ENCODE measurements around the gene SORL1. TPM values are rescaled to one million over a fixed set of nuclear protein-coding genes. Genes with fewer than 3 reads are reported as not detected.

The SORL1 gene
- total RNA-seq, 1 experiment from 2014 or later: 68.3 TPM

DNA sequence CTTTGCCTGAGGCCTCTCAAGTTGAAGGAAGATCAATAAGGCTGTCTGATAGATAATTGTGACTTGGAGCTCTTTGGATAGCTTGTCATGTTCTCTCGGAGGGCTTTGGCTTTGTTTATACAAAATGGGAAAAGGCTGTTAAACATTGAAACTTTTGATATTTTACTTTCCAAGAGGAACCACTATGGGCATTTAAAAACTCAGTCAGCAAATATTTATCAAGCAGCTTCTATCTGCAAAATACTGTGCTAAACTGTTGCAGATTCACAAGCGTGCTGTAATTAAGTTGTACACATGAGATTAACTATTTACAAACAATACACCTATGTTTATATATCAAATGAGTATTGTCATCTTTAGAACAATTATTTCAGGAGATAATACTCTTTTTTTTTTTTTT lies 34.5 kb upstream of the SORL1 start:
- Histone ChIP-seq H3T11ph (ENCODE audit: low read length) (no peak overlapping the region), H2BK15ac (ENCODE audit: low read depth, low read length) (no peak overlapping the region), H3K27ac (ENCODE audit: insufficient read length, low read depth, low read length) (no peak overlapping the region), H4K5ac (ENCODE audit: insufficient read length, low read depth, low read length) (no peak overlapping the region), H2BK12ac (ENCODE audit: insufficient read length, low read depth, low read length) (no peak overlapping the region), H3K4ac (ENCODE audit: low read depth, low read length) (no peak overlapping the region), H3K79me2 (ENCODE audit: insufficient read depth, low read length) (no peaks in the 10 kb centered on the region), H3K18ac (ENCODE audit: insufficient read length, low read depth, low read length) (no peak overlapping the region), H4K91ac (ENCODE audit: insufficient read length, low read depth, low read length) (no peak overlapping the region), H3K27me3 (ENCODE audit: insufficient read depth, low read length) (no peaks in the 10 kb centered on the region), H3K23ac (ENCODE audit: insufficient read length, low read depth, low read length) (no peak overlapping the region), H3K9ac (ENCODE audit: extremely low read depth, insufficient read length, low read length) (no peak overlapping the region), H3K56ac (ENCODE audit: insufficient read length, low read depth, low read length) (no peak overlapping the region), H3K79me1 (ENCODE audit: insufficient read depth, low read depth, low read length, poor library complexity, severe bottlenecking) (no peaks in the 10 kb centered on the region), H3K23me2 (ENCODE audit: insufficient read length, low read depth, low read length, poor library complexity, severe bottlenecking) (no peaks in the 10 kb centered on the region), H2AFZ (ENCODE audit: low read length) (no peak overlapping the region), H2AK5ac (ENCODE audit: insufficient read length, low read length) (no peak overlapping the region), H4K20me1 (ENCODE audit: control insufficient read depth, insufficient read depth, insufficient read length) (no peaks in the 10 kb centered on the region), H2BK120ac (ENCODE audit: low read depth, low read length, poor library complexity, severe bottlenecking) (no peak overlapping the region), H2BK5ac (ENCODE audit: insufficient read length, low read length) (no peak overlapping the region), H3K4me1 (ENCODE audit: insufficient read depth, low read length) (0 out of 2 replicates have a peak, but pooled peaks cover 4% of the 10 kb centered on the region), H2BK20ac (ENCODE audit: low read depth, low read length, poor library complexity, severe bottlenecking) (no peak overlapping the region), H3K4me2 (ENCODE audit: insufficient read depth, insufficient read length, low read length) (no peak overlapping the region), H3K14ac (ENCODE audit: insufficient read depth, low read length) (no peak overlapping the region), H4K8ac (replicated peaks; ENCODE audit: insufficient read length, low read depth, low read length) (no peak overlapping the region), H3K9me3 (ENCODE audit: control insufficient read depth, low read depth, low read length) (no peaks in the 10 kb centered on the region)
- H3K36me3 Mint-ChIP-seq (ENCODE audit: insufficient read depth in 1 of 3, low read depth in 3 of 3): no peaks in the 10 kb centered on the region; a peak in 1 of 7 replicates
- no CpG with 5 or more reads among the region's 2 CpGs for WGBS (ENCODE audit: extremely low coverage, insufficient read length, low lambda C conversion rate)
- no peaks in the 10 kb centered on the region for H3K27me3 Mint-ChIP-seq (ENCODE audit: low read depth)
- DNase-seq: no peak
- 0 out of 7 replicates have a peak overlapping the region, but pooled peaks of 1 of the 3 experiments have one; percentile 38 for H3K27ac Mint-ChIP-seq
- TF ChIP-seq, protein P1, sequence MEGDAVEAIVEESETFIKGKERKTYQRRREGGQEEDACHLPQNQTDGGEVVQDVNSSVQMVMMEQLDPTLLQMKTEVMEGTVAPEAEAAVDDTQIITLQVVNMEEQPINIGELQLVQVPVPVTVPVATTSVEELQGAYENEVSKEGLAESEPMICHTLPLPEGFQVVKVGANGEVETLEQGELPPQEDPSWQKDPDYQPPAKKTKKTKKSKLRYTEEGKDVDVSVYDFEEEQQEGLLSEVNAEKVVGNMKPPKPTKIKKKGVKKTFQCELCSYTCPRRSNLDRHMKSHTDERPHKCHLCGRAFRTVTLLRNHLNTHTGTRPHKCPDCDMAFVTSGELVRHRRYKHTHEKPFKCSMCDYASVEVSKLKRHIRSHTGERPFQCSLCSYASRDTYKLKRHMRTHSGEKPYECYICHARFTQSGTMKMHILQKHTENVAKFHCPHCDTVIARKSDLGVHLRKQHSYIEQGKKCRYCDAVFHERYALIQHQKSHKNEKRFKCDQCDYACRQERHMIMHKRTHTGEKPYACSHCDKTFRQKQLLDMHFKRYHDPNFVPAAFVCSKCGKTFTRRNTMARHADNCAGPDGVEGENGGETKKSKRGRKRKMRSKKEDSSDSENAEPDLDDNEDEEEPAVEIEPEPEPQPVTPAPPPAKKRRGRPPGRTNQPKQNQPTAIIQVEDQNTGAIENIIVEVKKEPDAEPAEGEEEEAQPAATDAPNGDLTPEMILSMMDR (conservative IDR thresholded peaks at IDR 0.05): no peak
- peaks cover 14 to 20% of the 10 kb centered on the region in 2 experiments for H3K4me1 Mint-ChIP-seq
- no peak overlapping the region for H3K4me3 Mint-ChIP-seq
- no peaks in the 10 kb centered on the region; a peak in 1 of 5 replicates for H3K9me3 Mint-ChIP-seq

Data from H9 (cell line).